ACHN (cell line): ENCODE results near the gene FEZ2.
A peak's percentile ranks its signal among the peaks of the same experiment; 100 is the strongest.

Experiments used
- DNase-seq: peaks from one replicate; pipeline ENCODE4 v3.0.0-alpha.2; 2015
- in situ Hi-C: cut with HindIII; loops from 2 replicates; pipeline ENCODE4 v1.10.0; 2017; ENCODE audit warnings: low sequenced_read_pairs, low pct_ligation_motif_present, low pct_unique_long_range_greater_than_20kb

The FEZ2 gene

DNA sequence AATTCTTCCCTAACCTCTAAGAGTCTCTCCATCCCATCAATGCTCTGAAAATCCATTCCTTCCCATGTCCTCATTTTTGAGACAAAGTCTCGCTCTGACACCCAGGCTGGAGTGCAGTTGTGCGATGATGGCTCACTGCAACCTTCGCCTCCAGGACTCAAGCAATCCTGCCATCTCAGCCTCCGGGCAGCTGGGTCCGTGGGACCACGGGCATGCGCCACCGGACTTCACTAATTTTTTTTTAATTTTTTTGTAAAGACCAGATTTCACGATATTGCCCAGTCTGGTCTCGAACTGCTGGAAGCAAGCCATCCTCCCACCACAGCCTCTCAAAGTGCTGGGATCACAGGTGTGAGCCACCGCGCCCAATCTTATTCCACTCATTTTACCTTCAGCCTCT is 1.6 kb downstream of the FEZ2 start:
- in situ Hi-C loops, result no loop called here
- DNase-seq, result no peak

- in situ Hi-C loops, result no loop called here
- DNase-seq, result no peak
Observed at GRCh38 chr2:36594849-36595248, 3.1 kb downstream of the FEZ2 start.

DNA sequence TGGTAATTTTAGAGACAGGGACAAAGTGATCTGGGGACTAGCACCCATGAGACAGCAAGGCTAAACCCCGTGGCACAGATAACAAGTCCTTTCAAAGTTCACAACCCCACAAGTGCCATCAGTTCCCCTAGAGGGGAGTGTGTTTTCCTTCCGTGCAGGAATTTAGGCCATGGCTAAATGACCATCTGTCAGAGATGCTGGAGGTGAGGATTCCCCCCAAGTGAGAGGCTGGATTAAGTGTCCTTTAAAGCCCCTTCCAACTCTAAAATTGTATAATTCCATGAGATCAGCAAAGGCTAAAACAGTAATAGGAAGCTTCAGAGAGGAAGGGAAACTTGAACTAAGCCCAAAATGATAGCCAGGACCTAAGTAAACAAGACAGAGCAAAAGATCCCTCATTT is 8.7 kb downstream of the FEZ2 start:
- no peak for DNase-seq
- in situ Hi-C loops, result no loop called here

DNA sequence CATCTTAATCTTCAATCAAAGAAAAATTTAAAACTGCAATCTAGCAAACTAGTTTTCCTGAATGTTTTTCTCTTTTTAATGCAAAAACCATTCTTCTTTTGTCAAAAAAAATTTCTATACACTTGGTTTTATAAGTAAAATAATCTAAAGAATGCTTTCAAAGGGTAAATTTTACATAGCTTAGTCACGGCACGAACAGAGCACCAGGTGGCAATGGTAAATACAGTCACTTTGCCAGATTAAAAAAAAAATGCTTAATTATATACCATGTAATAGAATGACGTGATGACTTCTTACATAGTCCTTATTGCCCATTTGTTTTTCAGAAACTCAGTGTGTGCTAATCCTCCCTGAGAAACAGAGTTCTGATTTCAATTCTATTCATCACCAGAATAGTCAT is 10.4 kb downstream of the FEZ2 start:
- in situ Hi-C loops, result no loop called here
- DNase-seq, result no peak

DNA sequence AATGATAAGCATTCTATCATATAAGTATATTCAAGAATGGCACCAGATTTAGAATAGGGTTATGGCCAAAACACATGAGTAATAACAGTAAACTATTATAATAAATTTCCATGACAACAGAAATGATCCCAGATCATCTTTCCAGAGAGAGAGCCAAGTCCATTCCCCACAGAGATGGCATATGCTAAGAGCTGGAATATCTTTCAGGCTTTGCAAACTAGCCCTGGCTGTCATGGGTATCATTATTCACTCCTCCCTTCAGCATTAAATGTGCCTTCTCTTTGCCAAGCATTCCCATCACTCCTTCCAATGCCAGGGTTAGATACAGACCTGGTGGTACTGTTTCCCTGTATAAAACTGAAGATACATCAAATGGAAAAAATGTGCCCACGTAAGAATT is 10.9 kb downstream of the FEZ2 start:
- in situ Hi-C loops, result no loop called here
- no peak for DNase-seq

DNA sequence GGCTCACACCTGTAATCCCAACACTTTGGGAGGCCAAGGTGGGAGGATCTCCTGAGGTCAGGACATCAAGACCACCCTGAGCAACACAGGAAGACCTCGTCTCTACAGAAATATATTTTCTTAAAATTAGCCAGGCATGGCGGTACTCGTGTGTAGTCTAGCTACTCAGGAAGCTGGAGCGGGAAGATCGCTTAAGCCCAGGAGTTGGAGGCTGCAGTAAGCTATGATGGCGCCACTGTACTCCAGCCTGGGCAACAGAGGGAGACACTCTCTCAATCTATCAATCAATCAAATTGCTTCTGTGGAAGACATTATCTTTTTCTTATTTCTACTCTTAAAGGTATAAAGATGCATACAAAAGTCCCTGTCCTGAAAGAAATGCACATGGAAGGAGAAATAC is 11.3 kb downstream of the FEZ2 start:
- in situ Hi-C loops, result no loop called here
- no peak for DNase-seq

GRCh38 chr2:36584148-36584794 is 13.7 kb downstream of the FEZ2 start:
- in situ Hi-C loops, result no loop called here

GRCh38 chr2:36582951-36583350 is 15.0 kb downstream of the FEZ2 start:
- in situ Hi-C loops, result no loop called here
- DNase-seq, result no peak

More at GRCh38 chr2:36584148-36584794, 13.7 kb downstream of the FEZ2 start:
- DNase-seq, result no peak

- DNase-seq, result no peak
- in situ Hi-C loops, result no loop called here
Observed at GRCh38 chr2:36582538-36582937, 15.4 kb downstream of the FEZ2 start.

DNA sequence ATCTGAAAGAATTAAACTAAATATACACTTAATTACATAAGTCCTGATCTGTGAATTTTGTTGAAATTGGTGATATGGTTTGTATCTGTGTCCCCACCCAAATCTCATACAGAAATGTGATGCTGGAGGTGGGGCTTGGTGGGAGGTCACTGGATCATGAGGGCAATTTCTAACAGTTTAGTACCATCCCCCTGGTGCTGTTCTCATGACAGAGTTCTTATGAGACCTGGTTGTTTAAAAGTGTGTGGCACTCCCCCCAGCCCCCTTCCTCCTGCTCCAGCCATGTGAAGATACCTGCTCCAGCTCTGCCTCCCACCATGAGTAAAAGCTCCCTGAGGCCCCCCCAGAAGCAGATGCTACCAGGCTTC is 18.7 kb downstream of the FEZ2 start:
- DNase-seq, result no peak
- in situ Hi-C loops, result no loop called here

GRCh38 chr2:36578343-36579296 is 19.3 kb downstream of the FEZ2 start:
- no peak for DNase-seq
- in situ Hi-C loops, result no loop called here

- in situ Hi-C loops, result no loop called here
- no peak for DNase-seq
Observed at GRCh38 chr2:36577884-36578283, 20.1 kb downstream of the FEZ2 start.

GRCh38 chr2:36574560-36574959 is 23.4 kb downstream of the FEZ2 start:
- no peak for DNase-seq
- in situ Hi-C loops, result no loop called here

DNA sequence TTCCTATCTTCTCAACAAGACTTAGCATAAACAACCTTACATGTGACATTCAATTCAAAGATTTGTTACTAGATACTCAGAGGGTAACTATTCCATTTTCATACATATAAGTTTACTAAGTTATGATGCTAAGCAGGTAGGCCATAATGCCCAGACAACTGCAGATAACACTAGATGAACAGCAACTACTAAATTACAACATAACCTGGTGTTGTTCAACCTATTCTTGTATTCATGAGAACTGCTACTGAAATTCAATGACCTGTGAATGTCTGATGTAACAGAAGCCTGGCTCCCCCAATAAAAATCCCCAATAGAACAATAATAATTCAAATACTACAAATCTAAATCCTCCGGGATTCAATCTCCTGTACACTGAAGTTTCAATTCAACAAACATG is 24.8 kb downstream of the FEZ2 start:
- in situ Hi-C loops, result no loop called here
- DNase-seq, result no peak

- no peak for DNase-seq
- in situ Hi-C loops, result no loop called here
Observed at GRCh38 chr2:36572719-36573059, 25.3 kb downstream of the FEZ2 start.

GRCh38 chr2:36572054-36572718 is 25.8 kb downstream of the FEZ2 start:
- in situ Hi-C loops, result no loop called here
- DNase-seq, result no peak

DNA sequence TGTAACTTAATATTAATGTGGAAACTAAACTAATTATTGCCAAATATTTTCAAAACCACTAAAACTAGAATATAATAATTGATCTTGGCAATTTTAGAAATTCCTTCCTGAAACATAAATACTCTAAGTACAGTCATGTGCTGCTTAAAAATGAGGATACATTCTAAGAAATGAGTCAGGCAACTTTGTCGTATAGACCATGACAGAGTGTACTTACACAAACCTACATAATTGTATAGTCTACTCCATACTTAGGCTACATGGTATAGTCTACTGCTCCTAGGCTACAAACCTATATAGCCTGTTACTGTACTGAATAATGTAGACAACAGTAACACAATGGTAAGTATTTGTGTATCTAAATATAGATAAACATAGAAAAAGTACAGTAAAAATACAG is 27.6 kb downstream of the FEZ2 start:
- DNase-seq, result no peak
- in situ Hi-C loops, result no loop called here

- DNase-seq, result peak; percentile 30
- in situ Hi-C loops, result no loop called here
Observed at GRCh38 chr2:36569267-36569856, 28.6 kb downstream of the FEZ2 start.

DNA sequence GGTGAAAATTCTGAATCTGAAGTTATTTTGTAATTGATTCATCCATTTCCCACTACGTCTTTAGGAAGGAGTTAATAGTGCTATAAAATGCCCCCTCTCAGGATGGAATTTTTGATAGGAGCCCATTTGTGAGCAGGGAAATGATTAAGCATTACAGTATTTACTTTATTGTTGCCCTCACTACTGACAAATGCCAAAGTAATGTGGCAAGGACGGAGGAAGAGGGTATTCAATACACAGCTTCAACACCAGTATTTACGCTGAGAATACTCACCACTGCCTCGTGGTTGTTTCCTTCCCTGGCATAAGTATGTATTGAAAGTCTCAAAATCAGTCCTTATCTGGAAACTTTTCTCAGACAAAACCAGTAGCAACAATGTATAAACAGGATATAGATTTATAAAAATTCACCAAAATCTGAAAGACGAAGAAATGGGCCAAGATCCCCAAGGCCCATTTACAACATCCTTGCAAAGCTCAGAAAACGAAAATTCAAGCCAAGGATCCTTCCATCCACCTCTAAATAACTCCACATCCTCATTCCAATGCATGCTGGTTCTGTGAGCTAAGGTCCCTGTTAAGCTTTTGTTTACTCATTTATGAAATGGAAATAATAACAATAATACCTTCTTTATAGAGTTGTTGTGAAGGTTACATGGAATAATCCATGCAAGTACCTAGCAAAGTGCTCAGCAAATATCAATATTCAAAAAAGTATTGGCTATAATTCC is 29.3 kb downstream of the FEZ2 start:
- in situ Hi-C loops, result no loop called here

More for the DNA sequence above, 29.3 kb downstream of the FEZ2 start:
- DNase-seq, result peak; percentile 73
